MM.1S (cell line): ENCODE data around the gene SERPINB1.

Experiments used
- DNase-seq: peaks from one replicate; pipeline ENCODE4 v3.0.0-alpha.2; 2015
- H2AFZ ChIP-seq: fragments of 300-600 bp; sonication (generic); 2 replicates; pipeline ENCODE4 v1.6.0; 2016; ENCODE audit warnings: antibody characterized with exemption, low read length
- H3F3A ChIP-seq: fragments of 300-600 bp; sonication (generic); 2 replicates; pipeline ENCODE4 v1.6.1; 2016; ENCODE audit warnings: mild to moderate bottlenecking, antibody characterized with exemption, low read length, moderate library complexity, mixed read lengths; ENCODE audit not compliant: insufficient read depth
- H3K27ac ChIP-seq: fragments of 300-600 bp; sonication (generic); 2 replicates; pipeline ENCODE4 v1.5.1; 2016; ENCODE audit warnings: mild to moderate bottlenecking, low read length
- H3K27me3 ChIP-seq: fragments of 300-600 bp; sonication (generic); replicated peaks from 2 replicates; pipeline ENCODE4 v1.6.0; 2016; ENCODE audit warnings: low read length; ENCODE audit not compliant: insufficient read depth
- H3K36me3 ChIP-seq: fragments of 300-600 bp; sonication (generic); replicated peaks from 2 replicates; pipeline ENCODE4 v1.6.1; 2016; ENCODE audit warnings: mild to moderate bottlenecking, low read length, mixed read lengths; ENCODE audit not compliant: insufficient read depth
- H3K4me1 ChIP-seq: fragments of 300-600 bp; sonication (generic); 2 replicates; pipeline ENCODE4 v1.6.1; 2016; ENCODE audit warnings: low read length, mixed read lengths
- H3K4me2 ChIP-seq: fragments of 300-600 bp; sonication (generic); 2 replicates; pipeline ENCODE4 v1.6.0; 2016; ENCODE audit warnings: low read depth, low read length
- H3K4me3 ChIP-seq: fragments of 300-600 bp; sonication (generic); 2 replicates; pipeline ENCODE4 v1.5.1; 2016; ENCODE audit warnings: low read length, mixed read lengths
- H3K79me2 ChIP-seq: fragments of 300-600 bp; sonication (generic); 2 replicates; pipeline ENCODE4 v1.6.1; 2016; ENCODE audit warnings: mixed run types, low read length, mixed read lengths
- H3K9ac ChIP-seq: fragments of 300-600 bp; sonication (generic); 2 replicates; pipeline ENCODE4 v1.6.1; 2016; ENCODE audit warnings: low read length, mixed read lengths
- H3K9me2 ChIP-seq: fragments of 300-600 bp; sonication (generic); replicated peaks from 2 replicates; pipeline ENCODE4 v1.6.1; 2016; ENCODE audit warnings: mild to moderate bottlenecking, low read length, mixed read lengths; ENCODE audit not compliant: insufficient read depth
- H3K9me3 ChIP-seq: fragments of 300-600 bp; sonication (generic); replicated peaks from 2 replicates; pipeline ENCODE4 v1.6.1; 2016; ENCODE audit warnings: mild to moderate bottlenecking, low read length, mixed read lengths; ENCODE audit not compliant: insufficient read depth
- H4K20me1 ChIP-seq: fragments of 300-600 bp; sonication (generic); 2 replicates; pipeline ENCODE4 v1.6.1; 2016; ENCODE audit warnings: mild to moderate bottlenecking, low read length, moderate library complexity, mixed read lengths; ENCODE audit not compliant: insufficient read depth
- CTCF ChIP-seq: fragments of 300-600 bp; sonication (generic); IDR thresholded peaks from 2 replicates; pipeline ENCODE4 v1.5.1; 2016; ENCODE audit warnings: antibody characterized with exemption, low read length, mixed read lengths
- EZH2 ChIP-seq: fragments of 300-600 bp; sonication (generic); optimal IDR thresholded peaks from 2 replicates; pipeline ENCODE3; 2017; ENCODE audit warnings: low read depth, mild to moderate bottlenecking, antibody characterized with exemption, low read length, mixed read lengths
- EZH2phosphoT487 ChIP-seq: fragments of 300-600 bp; sonication (generic); IDR thresholded peaks from 2 replicates; pipeline ENCODE4 v1.6.1; 2018; ENCODE audit warnings: antibody characterized with exemption, low read length

Gene SERPINB1

GRCh38 chr6:2852921-2853322 is 11.3 kb upstream of the SERPINB1 start:
- Histone ChIP-seq H3K9ac (no peak overlapping the region), H3K9me3 (no peaks in the 10 kb centered on the region), H3K4me2 (no peak overlapping the region), H3K36me3 (no peaks in the 10 kb centered on the region), H3K79me2 (no peaks in the 10 kb centered on the region), H3K27me3 (no peaks in the 10 kb centered on the region), H3F3A (no peaks in the 10 kb centered on the region), H2AFZ (no peak overlapping the region), H3K4me3 (no peak overlapping the region), H3K4me1 (peaks cover 11% of the 10 kb centered on the region), H3K27ac (no peak overlapping the region), H3K9me2 (no peaks in the 10 kb centered on the region), H4K20me1 (no peaks in the 10 kb centered on the region)
- DNase-seq = no peak
- TF ChIP-seq EZH2 (no peak), CTCF (no peak), EZH2phosphoT487 (no peak)

DNA sequence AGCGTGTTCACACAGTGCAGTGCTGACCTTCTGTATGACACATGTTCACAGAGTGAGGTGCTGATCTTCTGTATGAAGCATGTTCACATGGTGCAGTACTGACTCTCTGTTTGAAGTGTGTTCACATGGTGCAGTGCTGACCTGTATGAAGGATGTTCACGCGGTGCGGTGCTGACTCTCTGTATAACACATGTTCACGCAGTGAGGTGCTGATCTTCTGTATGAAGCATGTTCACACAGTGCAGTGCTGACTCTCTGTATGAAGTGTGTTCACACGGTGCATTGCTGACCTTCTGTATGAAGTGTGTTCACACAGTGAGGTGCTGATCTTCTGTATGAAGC is 10.8 kb upstream of the SERPINB1 start:
- Histone ChIP-seq H3K27ac (no peak overlapping the region), H3K4me2 (no peak overlapping the region)
- no peak for DNase-seq

GRCh38 chr6:2851727-2852513 is 10.3 kb upstream of the SERPINB1 start:
- Histone ChIP-seq H3K4me1 (peaks cover 11% of the 10 kb centered on the region), H3K27me3 (no peaks in the 10 kb centered on the region), H3F3A (no peaks in the 10 kb centered on the region), H3K36me3 (no peaks in the 10 kb centered on the region), H3K9me3 (no peaks in the 10 kb centered on the region), H3K27ac (no peak overlapping the region), H3K9ac (no peak overlapping the region), H3K9me2 (no peaks in the 10 kb centered on the region), H3K79me2 (no peaks in the 10 kb centered on the region), H3K4me3 (no peak overlapping the region), H3K4me2 (no peak overlapping the region), H4K20me1 (no peaks in the 10 kb centered on the region), H2AFZ (no peak overlapping the region)
- TF ChIP-seq EZH2phosphoT487 (no peak), CTCF (no peak), EZH2 (no peak)
- no peak for DNase-seq

More for the DNA sequence above, 10.8 kb upstream of the SERPINB1 start:
- no peaks in the 10 kb centered on the region for H3K79me2 ChIP-seq
- H4K20me1 ChIP-seq = no peaks in the 10 kb centered on the region
- H3K9me2 ChIP-seq = no peaks in the 10 kb centered on the region
- no peak for TF ChIP-seq EZH2
- TF ChIP-seq EZH2phosphoT487 = no peak
- TF ChIP-seq CTCF = no peak
- H3K4me1 ChIP-seq = peaks cover 11% of the 10 kb centered on the region
- no peaks in the 10 kb centered on the region for H3K9me3 ChIP-seq
- H3K4me3 ChIP-seq = no peak overlapping the region
- no peak overlapping the region for H3K9ac ChIP-seq
- H3F3A ChIP-seq = no peaks in the 10 kb centered on the region
- no peak overlapping the region for H2AFZ ChIP-seq
- no peaks in the 10 kb centered on the region for H3K36me3 ChIP-seq
- no peaks in the 10 kb centered on the region for H3K27me3 ChIP-seq
